Measurements from ENCODE around the gene ADH1B.
"Not testable (repeated sequence)": the region's sequence is repeated elsewhere in the genome, so short reads cannot be mapped to it uniquely, and the experiment has no call there.

ADH1B gene

DNA sequence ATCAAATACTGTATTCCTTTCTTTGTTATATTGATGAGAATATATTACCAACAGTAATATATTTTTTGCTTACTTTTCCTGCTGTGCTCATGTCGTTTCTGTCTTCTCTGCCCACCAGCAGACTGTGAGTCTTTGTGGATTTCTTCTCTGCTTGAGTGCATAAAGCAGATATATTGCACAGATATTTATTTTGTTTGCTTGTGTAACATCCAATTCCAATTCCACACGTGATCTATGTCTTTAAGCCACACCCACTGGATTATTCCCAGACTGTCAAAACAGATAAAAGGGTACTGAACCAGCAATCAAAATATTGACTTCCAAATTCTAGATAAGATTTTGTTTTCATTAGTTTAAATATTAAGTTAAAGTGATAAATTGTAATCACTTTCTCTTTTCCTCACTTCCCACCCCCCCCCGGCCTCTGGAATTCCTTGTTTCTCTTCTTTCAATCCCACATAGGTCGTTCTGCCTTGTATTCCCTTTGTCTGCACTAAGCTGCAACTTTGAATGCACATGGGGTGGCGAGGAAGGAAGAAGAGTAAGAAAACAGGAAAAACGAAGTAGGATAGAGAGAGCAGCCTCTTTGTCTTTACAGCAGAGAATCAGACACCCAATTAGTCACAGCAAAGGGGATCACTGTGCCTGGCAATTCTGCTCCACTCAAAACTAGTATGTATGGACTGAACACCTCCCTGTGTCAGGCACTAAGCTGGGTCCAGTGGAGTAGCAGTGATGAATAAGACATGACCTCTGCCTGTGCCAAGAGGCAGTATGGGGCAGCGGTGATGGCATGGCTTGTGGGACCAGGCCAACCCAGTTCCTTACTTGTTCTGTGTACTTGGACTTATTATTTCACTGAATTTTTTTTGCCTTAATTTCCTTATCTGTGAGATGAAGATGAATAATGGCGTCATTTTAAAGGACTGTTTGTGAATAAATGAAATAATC lies at the start of gene ADH1B:
Gene ADH1B (minus strand): TSS at position 161 of the 951 bp plus-strand sequence. CDS start 70 bp downstream, at position 91.
- no peak for DNase-seq

DNA sequence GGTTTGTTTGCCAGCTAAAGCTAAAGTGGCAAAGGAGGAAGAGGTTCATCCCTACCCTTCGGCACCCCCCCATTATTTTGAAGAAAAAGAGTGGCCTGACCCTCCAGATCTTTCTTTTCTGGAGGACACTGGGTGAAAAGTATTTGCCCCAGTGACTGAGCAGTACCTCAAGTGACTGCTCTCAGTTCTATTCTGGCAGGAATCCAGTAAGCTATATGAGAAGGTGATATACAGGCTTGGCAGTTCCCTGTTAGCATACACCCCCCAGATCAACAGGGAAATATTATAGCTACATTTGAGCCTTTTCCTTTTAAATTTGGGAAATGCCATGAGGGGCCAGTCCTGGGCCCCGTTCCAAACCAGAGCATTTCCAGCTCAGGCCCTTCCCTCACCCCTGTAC lies 46.6 kb upstream of the ADH1B start:
- DNase-seq, result not testable (repeated sequence)

DNA sequence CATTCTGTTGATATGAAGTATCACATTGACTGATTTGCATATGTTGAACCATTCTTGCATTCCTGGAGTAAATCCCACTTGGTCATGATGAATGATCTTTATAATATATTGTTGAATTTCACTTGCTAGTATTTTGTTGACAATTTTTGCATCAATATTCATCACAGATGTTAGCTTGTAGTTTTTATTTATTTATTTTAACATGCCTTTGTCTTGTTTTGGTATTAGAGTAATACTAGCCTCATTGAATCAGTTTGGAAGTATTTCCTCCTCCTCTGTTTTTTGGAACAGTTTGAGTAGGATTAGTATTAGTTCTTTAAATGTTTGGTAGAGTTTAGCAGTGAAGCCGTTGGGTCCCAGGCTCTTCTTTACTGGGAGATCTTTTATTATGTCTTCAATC lies 45.3 kb upstream of the ADH1B start:
- no peak for DNase-seq

- DNase-seq, result no peak
Measured at GRCh38 chr4:99362768-99363167, 41.6 kb upstream of the ADH1B start.

DNA sequence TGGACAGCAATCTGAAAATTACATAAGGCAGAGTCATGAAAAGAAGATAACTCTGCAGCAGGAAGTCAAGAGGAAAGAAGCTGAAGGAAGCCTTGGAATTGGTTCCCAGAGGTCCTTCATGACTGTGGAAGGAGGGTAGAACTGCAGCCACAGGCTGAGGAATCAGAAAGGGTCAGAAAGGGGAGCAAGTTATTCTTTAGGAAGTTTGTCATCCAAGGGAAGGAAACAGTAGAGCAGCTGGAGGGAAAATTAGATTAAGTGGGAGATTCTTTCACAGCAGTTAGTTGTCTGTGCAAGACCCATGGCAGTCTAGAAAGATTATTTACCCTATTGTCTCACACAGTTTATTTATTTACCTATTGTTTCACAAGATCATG lies 40.7 kb upstream of the ADH1B start:
- DNase-seq, result no peak

DNA sequence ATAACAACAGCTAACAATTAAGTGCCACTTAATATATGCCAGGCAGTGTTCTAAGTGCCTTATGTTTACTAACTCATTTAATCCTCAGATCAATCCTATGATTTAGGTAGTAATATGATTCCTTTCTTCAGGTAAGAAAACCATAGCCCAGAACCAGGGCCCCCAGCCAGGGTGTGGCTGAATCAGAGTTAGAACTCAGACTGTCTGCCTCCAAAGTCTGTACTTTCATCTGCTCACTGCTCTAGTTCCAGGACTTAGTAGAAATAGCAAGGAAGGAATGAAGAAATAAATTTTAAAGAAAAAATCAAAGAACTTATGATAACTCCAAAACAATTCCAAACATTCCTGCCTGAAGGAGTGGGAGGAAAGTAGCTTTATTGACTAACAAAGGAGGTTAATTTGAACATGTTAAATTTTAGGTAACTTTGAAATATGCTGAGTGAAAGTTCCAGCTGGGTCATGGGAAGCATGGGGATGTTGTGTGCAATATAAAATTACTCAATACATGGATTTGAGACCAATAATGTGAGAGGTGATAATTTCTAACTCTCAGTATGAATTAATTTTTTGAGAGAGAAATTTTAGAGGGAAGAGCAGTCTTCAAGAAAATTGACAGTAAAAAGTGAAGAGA lies 40.2 kb upstream of the ADH1B start:
- DNase-seq, result no peak

DNA sequence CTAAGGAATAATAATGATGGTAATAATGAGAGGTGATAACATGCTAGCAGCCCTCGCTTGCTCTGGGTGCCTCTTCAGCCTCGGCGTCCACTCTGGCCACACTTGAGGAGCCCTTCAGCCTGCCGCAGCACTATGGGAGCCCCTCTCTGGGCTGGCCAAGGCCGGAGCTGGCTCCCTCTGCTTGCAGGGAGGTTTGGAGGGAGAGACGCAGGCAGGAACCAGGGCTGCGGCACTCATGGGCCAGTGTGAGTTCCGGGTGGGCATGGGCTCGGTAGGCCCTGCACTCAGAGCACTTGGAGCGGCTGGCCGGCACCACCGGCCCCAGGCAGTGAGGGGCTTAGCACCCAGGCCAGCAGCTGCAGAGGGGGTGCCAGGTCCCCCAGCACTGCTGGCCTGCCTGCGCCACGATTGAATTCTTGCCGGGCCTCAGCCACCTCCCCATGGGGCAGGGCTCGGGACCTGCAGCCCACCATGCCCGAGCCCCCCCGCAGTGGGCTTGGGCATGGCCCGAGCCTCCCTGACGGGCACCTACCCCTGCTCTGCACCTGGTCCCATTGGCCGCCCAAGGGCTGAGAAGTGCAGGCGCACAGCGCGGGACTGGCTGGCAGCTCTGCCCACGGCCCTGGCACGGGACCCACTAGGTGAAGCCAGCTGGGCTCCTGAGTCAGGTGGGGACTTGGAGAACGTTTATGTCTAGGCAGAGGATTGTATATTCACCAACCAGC lies 38.4 kb upstream of the ADH1B start:
- DNase-seq, result no peak

GRCh38 chr4:99357948-99358347 lies 36.7 kb upstream of the ADH1B start:
- DNase-seq, result no peak

DNA sequence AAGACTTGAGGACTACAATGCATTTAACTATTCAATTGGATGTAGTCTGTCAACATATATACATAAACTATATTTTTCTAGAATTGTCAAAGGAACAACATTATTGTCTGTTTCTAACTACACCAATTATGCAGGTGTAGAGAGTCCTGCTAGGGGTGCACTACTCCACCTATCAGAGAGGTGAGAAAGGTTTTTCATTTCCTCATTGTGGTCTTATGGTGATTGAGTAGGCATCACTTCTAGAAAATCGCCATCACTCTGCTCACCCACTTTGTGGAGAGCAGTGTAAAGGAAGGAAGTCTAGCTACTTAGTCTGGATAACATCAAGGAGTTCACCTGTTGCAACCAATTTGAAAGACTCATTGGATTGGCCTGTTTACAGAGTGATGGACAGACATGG lies 35.8 kb upstream of the ADH1B start:
- DNase-seq, result no peak

DNA sequence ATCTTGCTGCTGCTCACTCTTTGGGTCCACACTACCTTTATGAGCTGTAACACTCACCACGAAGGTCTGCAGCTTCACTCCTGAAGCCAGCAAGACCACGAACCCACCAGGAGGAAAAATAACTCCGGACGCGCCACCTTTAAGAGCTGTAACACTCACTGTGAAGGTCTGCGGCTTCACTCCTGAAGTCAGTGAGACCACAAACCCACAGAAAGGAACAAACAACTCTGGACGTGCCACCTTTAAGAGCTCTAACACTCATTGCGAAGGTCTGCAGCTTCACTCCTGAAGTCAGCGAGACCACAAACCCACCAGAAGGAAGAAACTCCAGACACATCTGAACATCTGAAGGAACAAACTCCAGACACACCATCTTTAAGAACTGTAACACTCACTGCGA lies 34.9 kb upstream of the ADH1B start:
- DNase-seq, result peak; percentile 3

DNA sequence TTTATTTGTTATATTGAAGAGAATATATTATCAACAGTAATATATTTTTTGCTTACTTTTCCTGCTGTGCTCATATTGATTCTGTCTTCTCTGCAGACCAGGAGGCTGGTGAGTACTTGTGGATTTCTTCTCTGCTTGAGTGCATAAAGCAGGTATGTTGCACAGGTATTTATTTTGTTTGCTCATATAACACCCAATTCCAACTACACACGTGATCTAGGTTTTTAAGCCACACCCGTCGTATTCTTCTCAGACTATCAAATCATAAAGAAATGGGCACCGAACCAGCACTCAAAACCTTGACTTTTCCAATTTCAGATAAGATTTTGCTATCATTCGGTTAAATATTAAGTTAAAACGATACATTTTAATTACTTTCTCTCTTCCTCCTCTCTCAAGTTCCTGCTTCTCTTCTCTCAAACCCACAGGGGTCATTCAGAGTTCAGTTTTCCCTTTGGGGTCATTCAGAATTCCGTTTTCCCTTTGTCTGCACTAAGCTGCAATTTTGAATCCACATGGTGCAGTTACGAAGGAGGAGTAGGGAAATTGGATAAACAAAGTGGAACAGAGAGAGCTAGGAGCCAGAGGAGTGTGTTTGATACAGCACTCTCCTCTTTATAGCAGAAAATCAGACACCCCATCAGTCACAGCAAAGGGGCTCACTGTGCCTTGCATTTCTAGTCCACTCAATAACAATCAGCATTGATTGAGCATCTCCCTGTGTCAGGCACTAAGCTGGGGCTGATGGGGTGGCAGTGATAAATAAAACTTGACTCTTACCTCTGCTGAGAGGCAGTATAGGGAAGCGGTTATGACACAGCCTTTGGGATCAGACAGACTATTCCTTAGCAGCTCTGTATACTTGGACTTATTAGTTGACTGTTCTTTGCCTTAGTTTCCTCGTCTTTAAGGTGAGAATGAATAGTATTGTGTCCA lies 31.7 kb upstream of the ADH1B start, which contains the start of gene ADH1C:
Gene ADH1C (minus strand): TSS at position 145 of the 936 bp plus-strand sequence. CDS start 71 bp downstream, at position 74.
- no peak for DNase-seq

- DNase-seq, result no peak
Measured at GRCh38 chr4:99351487-99351886, 30.3 kb upstream of the ADH1B start.

DNA sequence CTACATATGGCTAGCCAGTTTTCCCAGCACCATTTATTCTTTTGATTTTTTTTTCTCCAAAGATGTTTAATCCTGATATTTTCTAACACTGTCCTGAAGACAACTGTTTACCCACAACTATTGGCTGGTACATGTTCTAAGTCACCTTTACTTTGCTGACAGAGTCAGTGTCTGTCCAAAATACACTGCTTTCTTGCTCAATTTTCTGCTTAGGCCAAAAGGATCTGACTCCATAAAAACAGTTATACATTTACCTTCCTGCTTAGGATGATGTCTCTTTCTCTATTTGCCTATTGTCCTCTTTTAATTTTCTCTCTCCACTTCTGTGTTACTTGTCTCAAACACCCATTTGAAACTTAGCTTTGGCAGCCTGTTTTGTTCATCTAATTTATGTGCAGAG lies 28.1 kb upstream of the ADH1B start:
- no peak for DNase-seq

DNA sequence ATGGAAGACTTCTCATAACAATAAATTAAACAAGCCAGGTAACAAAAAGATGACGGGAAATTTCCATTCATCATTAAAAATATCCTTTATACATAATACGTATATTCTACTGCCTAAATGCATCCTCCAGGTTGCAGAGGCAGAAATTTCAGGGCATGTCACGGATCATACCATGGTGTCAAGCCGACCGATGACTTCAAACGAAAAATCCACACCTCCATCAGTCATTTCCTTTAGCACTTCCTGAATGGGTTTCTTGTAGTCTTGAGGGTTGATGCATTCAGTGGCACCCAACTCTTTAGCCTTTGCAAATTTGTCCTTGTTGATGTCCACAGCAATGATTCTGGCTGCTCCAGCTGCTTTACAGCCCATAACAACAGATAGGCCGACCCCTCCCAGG lies 21.4 kb upstream of the ADH1B start:
- not testable (repeated sequence) for DNase-seq

DNA sequence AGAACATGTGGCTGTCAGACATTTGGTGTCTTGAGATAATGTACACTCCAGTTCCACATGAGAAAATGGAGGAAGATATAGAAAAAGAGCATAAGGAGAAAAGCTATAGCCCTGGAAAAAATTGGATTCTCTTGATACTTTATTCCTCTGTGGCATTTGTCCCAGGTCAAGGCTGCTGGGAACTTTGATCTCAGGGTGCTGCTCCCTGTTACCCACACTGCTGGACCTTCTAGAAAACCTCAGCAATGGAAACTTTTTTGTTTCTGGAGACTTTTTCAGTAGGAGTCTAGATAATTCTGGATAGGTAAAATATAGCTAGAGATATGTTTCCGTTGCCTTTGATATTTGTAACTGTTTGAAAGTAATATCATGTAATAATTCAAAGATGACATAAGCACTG lies 20.2 kb upstream of the ADH1B start:
- no peak for DNase-seq

DNA sequence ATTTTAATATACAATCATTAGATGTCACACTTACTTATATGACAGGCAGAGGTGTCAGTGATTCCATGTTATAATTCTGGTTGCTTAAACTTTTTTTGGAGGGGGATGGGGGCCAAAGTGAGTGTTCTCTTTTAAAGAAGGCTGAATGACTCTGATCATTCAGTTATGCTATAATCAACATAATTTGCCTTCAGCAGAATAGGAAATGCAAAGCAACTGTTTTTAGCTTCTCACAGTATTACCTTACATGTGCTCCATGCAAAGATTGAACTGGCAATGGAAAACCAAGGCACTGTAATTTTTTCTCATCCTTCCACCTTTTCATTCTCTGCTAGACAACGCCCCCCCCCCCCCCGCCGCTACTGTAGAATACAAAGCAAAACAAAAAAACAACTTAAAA lies 18.0 kb upstream of the ADH1B start:
- DNase-seq, result no peak

DNA sequence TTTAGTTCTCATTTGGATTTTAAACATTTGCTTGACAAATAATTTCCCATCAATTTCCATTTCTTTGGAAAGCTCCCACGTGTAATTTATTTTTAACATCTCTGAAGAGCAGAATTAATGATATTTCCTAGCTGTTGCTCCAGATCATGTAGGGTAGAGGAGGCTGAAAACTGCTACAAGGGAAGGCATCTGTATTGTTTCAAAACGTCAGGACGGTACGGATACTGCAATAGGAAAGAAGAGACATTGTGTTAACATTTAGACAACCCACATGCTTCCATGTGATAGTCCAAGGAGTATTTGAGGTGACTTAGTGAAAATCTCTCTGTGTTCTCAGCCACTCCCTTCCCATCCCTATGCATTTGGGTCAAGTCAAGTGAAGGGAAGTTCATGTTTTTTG lies 15.4 kb upstream of the ADH1B start:
- no peak for DNase-seq

GRCh38 chr4:99334880-99335279 lies 13.7 kb upstream of the ADH1B start:
- no peak for DNase-seq

DNA sequence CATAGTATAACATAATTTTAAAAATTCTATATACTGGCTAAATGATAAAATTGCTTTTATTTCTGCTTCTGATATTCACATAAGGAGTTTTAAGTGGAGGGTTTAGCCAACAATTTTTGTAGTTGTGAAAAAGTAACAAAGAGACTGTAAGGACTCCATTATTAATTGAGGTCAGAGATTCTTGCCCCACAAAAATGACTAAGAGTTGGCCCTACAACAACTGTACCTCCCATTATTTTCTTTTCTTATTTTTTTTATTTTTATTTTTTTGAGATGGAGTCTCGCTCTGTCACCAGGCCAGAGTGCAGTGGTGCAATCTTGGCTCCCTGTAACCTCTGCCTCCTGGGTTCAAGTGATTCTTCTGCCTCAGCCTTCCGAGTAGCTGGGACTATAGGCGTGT lies 9.4 kb upstream of the ADH1B start:
- DNase-seq, result no peak

- DNase-seq, result no peak
Measured at GRCh38 chr4:99329876-99330275, 8.7 kb upstream of the ADH1B start.

DNA sequence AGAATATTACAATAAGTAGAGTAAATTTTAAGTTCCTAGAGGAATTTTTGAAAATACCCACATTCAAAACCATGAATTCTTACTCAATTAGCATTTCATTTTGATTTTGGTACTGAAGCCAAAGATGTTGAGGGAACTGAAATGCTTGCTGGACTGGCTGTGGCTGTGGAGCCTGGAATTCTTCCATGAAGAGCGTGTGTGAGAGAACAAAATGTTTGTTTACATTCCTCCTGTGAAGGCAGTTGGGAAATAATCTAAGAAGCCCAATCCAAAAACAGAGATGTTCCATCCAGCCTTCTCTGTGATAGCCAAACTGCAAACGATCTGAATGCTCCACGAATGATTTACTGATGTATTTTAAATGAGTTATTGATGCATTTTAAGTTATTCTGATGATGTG lies 3.8 kb upstream of the ADH1B start:
- no peak for DNase-seq

DNA sequence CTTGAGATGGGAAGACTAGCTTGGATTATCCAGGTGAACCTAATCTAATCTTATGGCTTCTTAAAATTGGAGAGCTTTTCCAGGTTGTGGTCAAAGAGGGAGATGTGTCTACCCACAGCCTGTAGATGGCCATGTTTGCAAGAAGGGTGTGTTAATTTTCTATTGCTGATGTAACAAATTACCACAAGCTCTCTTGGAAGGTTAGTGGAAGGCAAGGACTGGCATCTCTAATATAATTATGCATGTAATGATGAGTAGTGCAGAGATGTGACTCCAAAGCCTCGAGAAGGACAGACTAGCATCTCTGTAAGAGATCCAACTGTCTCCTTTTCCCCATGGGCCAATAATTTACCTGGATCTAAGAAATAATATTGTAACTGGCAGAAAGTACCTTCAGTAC lies 3.2 kb upstream of the ADH1B start:
- DNase-seq, result no peak

All from activated CD4-positive, alpha-beta T cell treated with anti-CD3 and anti-CD28 coated beads, Interleukin-2, Interleukin-6, amounts not matched to agents 100 ng/mL and 50 ng/mL, durations not matched to agents 16 hours and 8 hours (primary cell).